Osteocyte (in vitro differentiated cells): ENCODE measurements around the gene P2RX4. TPM values are rescaled to one million over a fixed set of nuclear protein-coding genes. Genes with fewer than 3 reads are reported as not detected.

Source experiments
- DNase-seq: peaks from one replicate; pipeline ENCODE4 v3.0.0; 2021; ENCODE audit warnings: mixed read lengths; ENCODE audit not compliant: unreplicated experiment; ENCODE audit errors: extremely low spot score
- H3K27ac Mint-ChIP-seq: one replicate; pipeline ENCODE4 v1.8.0; 2021; ENCODE audit warnings: mild to moderate bottlenecking, mixed read lengths; ENCODE audit not compliant: unreplicated experiment
- H3K27me3 Mint-ChIP-seq: one replicate; pipeline ENCODE4 v1.8.0; 2021; ENCODE audit warnings: mixed read lengths; ENCODE audit not compliant: unreplicated experiment
- H3K36me3 Mint-ChIP-seq: one replicate; pipeline ENCODE4 v1.8.0; 2021; ENCODE audit warnings: mixed read lengths; ENCODE audit not compliant: unreplicated experiment
- H3K4me1 Mint-ChIP-seq: one replicate; pipeline ENCODE4 v1.8.0; 2021; ENCODE audit warnings: mixed read lengths; ENCODE audit not compliant: unreplicated experiment
- H3K4me3 Mint-ChIP-seq: one replicate; pipeline ENCODE4 v1.8.0; 2021; ENCODE audit warnings: mild to moderate bottlenecking, moderate library complexity, mixed read lengths; ENCODE audit not compliant: unreplicated experiment
- H3K9me3 Mint-ChIP-seq: one replicate; pipeline ENCODE4 v1.8.0; 2021; ENCODE audit warnings: mixed read lengths; ENCODE audit not compliant: unreplicated experiment
- CTCF ChIP-seq: fragments of 200-600 bp; sonication (generic); IDR thresholded peaks from 2 replicates; pipeline ENCODE4 v1.5.0; 2021; ENCODE audit warnings: antibody characterized with exemption, mild to moderate bottlenecking, moderate library complexity
- total RNA-seq: library from RNA; stranded (reverse); gene quantifications from 2 replicates; pipeline ENCODE4 v1.2.1, GENCODE V29; 2021

Gene P2RX4
- total RNA-seq, 1 donor from 2014 or later, result 20.3 TPM

- Mint-ChIP-seq H3K27me3 (no peaks in the 10 kb centered on the region), H3K27ac (peak overlapping the region; percentile 91), H3K36me3 (peaks cover 3% of the 10 kb centered on the region), H3K4me3 (peak overlapping the region; percentile 52), H3K9me3 (no peaks in the 10 kb centered on the region), H3K4me1 (peaks cover 21% of the 10 kb centered on the region)
- TF ChIP-seq CTCF, result no peak
- no peak for DNase-seq
Observed at GRCh38 chr12:121189131-121189530, 20.8 kb upstream of the P2RX4 start.

- no peak for DNase-seq
- H3K9me3 Mint-ChIP-seq, result no peaks in the 10 kb centered on the region
- peaks cover 21% of the 10 kb centered on the region for H3K4me1 Mint-ChIP-seq
- peaks cover 3% of the 10 kb centered on the region for H3K36me3 Mint-ChIP-seq
- H3K27me3 Mint-ChIP-seq, result no peaks in the 10 kb centered on the region
- peak overlapping the region; percentile 52 for H3K4me3 Mint-ChIP-seq
- TF ChIP-seq CTCF, result no peak
- H3K27ac Mint-ChIP-seq, result peak overlapping the region; percentile 91
Observed at GRCh38 chr12:121189619-121190155, 20.2 kb upstream of the P2RX4 start.

- no peak for DNase-seq
- no peaks in the 10 kb centered on the region for H3K27me3 Mint-ChIP-seq
- H3K4me3 Mint-ChIP-seq, result peak overlapping the region; percentile 24
- no peaks in the 10 kb centered on the region for H3K9me3 Mint-ChIP-seq
- peak overlapping the region; percentile 63 for H3K27ac Mint-ChIP-seq
- peaks cover 21% of the 10 kb centered on the region for H3K4me1 Mint-ChIP-seq
- TF ChIP-seq CTCF, result no peak
- H3K36me3 Mint-ChIP-seq, result peaks cover 3% of the 10 kb centered on the region
Observed at GRCh38 chr12:121190523-121191031, 19.4 kb upstream of the P2RX4 start.

- H3K27ac Mint-ChIP-seq, result peak overlapping the region; percentile 63
- no peak for TF ChIP-seq CTCF
- H3K4me3 Mint-ChIP-seq, result no peak overlapping the region
- DNase-seq, result no peak
- no peaks in the 10 kb centered on the region for H3K27me3 Mint-ChIP-seq
- H3K36me3 Mint-ChIP-seq, result peaks cover 3% of the 10 kb centered on the region
- H3K9me3 Mint-ChIP-seq, result no peaks in the 10 kb centered on the region
- peaks cover 21% of the 10 kb centered on the region for H3K4me1 Mint-ChIP-seq
Observed at GRCh38 chr12:121191151-121191550, 18.8 kb upstream of the P2RX4 start.

- Mint-ChIP-seq H3K27ac (no peak overlapping the region), H3K27me3 (peaks cover 10% of the 10 kb centered on the region), H3K36me3 (peaks cover 3% of the 10 kb centered on the region), H3K4me3 (no peak overlapping the region), H3K9me3 (no peaks in the 10 kb centered on the region), H3K4me1 (no peaks in the 10 kb centered on the region)
- DNase-seq, result no peak
- no peak for TF ChIP-seq CTCF
Observed at GRCh38 chr12:121196902-121197301, 13.0 kb upstream of the P2RX4 start.
